ENCODE results near the gene SETD1B.
"Not testable (repeated sequence)": the region's sequence is repeated elsewhere in the genome, so short reads cannot be mapped to it uniquely, and the experiment has no call there.

The SETD1B gene

DNA sequence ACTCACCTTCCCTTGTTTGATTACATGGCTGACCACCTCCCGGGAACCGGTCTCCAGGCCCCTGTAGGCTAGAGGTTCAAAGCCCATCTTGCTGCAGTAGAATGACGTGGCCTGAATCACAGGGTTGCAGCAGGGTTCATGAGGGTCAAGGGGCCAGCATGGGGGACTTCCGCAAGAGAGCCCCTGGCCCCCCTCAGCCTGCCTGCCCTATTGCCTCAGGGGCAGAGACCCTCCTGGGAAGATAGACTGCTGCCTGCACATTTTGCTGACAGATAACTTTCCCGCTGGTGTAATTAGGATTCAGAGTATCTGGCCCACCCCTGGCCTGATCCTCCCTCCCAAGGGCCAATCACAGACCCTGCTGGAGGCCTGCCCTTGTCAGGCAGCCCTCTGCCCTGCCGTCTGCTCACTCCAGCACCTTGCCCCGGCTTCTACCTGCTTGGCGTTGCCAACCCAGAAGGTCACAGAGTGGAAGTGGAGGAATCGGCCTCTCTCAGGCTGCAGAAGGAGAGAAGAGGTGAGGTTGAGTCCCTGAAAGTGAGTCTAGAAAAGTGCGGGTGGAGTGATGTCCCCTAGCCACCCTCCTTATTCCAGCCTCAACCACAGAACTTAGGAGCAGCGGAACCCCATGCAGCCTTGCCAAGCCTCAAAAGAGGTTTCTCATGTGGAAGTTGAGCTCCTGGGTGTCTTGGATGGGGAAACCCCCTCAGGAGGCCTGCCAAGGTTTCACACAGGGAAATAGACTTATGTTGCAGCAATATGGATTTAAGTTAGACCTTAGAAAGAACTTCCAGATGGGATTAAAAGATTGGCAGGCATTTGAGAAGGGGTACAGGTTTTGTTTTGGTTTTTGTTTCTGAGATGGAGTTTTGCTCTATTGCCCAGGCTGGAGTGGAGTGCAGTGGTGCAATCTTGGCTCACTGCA, 53.8 kb downstream of the SETD1B start:
- peak; percentile 67 for DNase-seq (ENCODE audit: low read depth, low spot score)

DNA sequence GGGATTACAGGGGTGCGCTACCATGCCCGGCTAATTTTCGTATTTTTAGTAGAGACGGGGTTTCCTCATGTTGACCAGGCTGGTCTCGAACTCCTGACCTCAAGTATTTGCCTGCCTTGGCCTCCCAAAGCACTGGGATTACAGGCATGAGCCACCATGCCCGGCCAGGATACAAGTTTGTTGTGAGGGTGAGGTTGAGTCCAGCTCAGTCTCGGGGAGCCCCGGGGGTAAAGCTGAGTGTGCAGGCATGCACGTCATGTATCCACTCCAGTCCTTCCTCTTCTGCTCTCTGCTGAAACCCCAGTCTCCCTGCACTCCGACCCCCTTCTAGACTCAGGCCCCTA, 54.5 kb downstream of the SETD1B start:
- DNase-seq (ENCODE audit: low read depth, low spot score) = no peak

DNA sequence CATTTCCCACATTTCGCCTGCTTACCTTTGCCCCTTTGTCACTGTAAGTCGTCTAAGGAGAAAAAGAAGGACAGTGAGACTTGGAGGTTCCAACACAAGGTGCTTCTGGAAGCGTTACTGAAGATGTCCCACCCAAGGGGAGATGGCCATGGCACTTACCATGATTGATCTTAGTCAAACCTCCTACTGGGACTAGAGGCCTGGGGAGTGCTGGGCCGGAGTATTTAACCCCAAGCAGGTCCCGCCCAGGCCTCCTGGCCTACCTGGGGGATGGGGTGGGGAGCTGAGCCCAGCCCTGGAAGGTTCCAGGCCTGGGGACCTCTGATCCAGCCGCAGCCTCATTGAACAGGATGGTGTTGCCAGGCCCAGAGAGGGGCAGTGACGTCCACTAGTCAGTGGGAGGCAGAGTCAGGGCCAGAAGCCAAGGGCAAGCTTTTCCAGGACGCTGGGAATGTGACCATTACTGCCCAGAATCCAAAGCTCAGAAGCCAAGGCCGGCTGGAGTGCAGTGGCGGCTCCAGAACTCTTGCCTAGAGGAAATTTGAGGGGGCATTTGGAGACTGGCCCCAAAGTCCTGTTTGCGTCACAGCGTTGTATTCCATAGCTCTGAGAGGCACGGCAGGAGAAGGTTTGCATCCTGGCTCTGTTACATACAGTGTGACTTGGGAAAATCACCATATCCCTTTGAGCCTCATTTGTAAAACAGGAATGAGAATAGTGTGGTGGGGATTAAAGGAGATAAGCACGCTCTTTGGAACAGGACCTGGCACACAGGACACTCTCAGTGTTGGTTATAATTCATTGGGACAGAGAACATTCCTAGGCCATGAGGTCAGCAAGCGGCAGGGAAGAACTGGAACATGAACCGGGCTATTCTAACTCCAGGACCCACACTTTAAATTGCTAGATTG, 55.1 kb downstream of the SETD1B start, which contains the start of gene HPD:
HPD (minus strand) TSS at position 198 of the 911 bp plus-strand sequence; CDS start at position 162, 36 bp downstream.
- peak; percentile 88 for DNase-seq (ENCODE audit: low read depth, low spot score)

DNA sequence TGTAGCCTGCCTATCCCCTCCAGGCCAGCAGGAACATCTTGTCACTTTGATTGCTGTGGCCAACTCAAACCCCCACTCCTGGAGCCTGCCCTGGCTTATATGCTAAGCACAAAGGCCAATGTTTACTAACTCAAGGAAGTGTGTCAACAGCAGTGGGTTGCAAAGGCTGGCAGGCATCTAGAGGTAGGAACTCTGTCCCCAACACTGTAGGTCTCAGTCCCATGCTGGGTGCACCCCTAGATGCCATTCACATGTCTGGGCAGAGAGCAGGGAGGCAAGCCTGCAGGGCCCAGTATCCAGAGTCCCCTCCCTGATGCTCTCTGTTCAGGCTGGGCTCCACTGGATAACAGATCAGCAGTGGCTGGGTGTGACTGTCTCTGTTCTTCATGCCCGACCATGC, 56.4 kb downstream of the SETD1B start:
- DNase-seq (ENCODE audit: low read depth, low spot score) = peak; percentile 71

DNA sequence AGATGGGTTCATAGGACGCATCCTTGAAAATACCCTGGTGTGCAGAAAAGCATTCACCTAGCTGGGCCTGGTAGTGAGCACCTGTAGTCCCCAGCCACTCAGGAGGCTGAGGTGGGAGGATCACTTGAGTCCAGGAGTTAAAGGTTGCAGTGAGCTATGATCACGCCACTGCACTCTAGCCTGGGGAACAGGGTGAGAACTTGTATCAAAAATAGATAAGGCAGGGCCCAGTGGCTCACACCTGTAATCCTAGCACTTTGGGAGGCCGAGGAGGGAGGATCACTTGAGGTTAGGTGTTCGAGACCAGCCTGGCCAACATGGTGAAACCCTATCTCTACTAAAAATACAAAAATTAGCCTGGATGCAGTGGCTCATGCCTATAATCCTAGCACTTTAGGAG, 56.9 kb downstream of the SETD1B start:
- not testable (repeated sequence) for DNase-seq (ENCODE audit: low read depth, low spot score)

DNA sequence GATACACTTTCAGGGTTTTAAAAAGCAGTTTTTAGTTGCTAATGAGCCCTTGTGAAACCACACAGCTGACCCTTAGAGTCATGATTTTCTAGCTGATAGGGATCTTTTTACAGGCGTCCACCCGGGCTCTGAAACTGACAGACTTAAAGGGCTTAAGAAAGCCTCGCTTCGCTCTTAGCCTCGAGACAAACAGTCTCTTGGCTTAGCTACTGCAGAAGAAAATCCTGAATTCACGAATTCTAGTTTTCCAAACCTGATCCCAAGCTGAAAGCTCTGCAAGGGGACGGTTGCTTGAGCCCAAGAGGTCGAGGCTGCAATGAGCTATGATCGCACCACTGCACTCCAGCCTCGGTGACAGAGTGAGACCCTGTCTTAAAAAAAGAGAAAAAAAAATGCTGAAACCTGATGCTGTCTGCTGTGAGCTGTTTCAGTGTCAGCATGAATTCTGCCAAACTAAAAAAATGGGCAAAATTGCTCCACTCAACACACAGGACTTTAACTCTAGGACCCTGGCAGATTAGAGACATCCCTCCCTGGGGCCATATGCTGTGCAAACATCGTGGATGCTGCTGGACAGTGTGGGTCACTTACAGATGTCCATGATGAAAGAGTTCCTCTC, 57.9 kb downstream of the SETD1B start:
- DNase-seq (ENCODE audit: low read depth, low spot score) = peak; percentile 64

DNA sequence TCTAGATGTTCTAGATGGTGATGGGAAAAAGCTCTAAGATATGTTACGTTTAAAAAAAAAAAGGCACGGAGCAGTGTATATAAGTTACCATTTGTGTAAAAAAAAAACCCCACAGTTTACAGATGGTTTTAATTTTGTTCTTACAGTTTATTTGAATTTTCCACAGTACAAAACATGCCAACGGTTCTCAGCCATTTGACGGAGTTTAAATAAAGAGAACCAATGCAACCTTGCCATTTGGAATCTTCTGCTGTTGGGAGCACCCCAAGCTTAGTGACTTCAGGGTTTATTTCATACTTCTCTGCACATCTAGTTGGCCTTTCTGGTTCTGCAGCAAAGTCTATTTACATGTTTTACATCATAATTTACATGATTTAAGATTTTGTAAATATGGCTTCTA, 62.5 kb downstream of the SETD1B start:
- no peak for DNase-seq (ENCODE audit: low read depth, low spot score)

DNA sequence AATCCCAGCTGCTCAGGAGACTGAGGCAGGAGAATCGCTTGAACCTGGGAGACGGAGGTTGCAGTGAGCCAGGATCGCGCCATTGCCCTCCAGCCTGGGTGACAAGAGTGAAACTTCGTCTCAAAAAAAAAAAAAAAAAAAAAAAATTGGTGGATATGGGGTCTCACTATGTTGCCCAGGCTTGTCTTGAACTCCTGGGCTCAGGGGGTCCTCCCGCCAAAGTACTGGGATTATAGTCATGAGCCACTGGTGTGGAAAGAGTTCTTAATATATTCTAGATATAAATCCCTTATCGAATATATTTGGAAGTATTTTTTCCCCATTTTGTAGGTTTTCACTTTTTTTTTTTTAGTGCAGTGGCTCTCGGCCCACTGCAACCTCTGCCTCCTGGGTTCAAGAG, 65.4 kb downstream of the SETD1B start:
- DNase-seq (ENCODE audit: low read depth, low spot score) = not testable (repeated sequence)

DNA sequence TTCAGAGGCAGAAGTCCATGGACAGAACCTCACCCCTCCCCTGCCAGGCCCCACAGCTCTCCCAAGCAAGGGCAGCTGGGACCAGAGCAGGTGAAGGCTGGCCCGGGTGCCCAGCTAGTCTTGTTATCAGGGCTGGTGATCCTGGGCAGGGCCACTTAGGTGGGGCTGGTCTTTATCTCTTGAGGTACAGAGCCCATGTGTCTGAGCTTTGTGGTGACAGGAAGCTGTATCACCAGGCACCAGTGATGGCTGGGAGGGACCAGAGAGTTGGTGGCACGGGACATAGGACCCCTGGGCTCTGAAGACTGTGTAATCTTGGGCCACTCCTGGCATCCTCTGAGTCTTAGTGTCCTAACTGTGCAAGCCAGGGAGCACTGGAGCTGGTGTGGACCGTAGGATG, 67.7 kb downstream of the SETD1B start:
- DNase-seq (ENCODE audit: low read depth, low spot score) = no peak

DNA sequence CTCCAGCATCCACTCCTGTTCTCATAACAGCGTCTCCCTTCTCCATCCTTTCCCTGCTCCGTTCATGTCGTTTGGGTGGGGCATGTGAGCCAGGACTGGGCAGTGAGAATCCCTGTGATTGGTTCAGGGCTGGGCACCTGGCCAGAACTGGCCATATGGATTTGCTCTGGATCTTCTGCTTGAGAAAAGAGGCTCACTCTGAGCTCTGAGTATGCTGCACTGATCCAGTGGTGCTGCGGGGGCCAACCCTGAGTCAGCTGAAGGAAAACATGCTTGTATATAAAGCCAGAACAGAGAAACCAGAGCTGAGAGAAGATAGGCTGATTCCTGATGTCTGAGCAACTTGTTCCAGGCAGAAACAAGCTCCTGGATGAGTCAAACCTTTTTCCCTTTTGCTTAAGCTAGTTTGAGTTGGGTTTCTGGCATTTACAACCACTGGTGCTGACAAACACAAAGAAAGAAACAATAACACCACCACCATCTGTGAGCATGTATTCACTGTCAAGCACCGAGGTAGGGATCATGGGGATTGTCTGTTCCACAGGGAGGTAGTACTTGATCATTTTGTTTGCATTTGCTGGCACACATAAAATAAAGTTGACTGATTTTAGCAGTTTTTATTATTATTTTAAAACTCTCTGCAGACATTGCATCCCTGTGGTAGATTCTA, 68.9 kb downstream of the SETD1B start:
- peak; percentile 71 for DNase-seq (ENCODE audit: low read depth, low spot score)

DNA sequence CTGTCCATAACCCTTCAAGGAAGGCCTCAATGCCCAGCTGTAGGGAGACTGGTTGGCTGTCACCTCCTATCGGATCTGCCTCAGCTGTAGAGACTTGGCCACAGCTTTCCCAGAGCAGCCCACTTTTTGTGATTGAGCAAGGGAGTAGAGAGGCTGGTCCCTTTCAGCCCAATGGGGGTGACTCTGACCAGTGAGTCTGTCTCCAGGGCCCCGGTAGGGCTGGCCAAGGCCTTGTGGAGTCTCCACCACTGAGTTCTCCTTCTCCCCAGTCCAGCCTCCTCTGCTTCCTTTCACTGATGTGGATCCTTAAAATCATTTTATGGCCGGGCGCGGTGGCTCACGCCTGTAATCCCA, 69.4 kb downstream of the SETD1B start:
- DNase-seq (ENCODE audit: low read depth, low spot score) = no peak

DNA sequence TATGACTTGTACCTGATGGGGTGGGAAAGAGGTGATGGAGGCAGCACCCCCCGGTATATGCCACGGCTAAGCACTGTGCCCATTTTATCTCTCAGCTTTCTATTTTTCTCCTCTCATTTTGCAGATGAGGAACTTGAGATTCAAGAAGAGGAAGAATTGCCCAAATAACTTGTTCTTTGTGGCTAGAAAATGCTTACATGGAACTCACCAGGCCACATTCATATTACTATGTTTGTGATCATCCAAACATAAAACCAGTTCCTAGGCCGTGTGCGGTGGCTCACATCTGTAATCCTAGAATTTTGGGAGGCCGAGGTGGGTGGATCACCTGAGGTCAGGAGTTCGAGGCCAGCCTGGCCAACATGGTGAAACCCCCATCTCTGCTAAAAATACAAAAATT, 70.3 kb downstream of the SETD1B start:
- no peak for DNase-seq (ENCODE audit: low read depth, low spot score)

DNA sequence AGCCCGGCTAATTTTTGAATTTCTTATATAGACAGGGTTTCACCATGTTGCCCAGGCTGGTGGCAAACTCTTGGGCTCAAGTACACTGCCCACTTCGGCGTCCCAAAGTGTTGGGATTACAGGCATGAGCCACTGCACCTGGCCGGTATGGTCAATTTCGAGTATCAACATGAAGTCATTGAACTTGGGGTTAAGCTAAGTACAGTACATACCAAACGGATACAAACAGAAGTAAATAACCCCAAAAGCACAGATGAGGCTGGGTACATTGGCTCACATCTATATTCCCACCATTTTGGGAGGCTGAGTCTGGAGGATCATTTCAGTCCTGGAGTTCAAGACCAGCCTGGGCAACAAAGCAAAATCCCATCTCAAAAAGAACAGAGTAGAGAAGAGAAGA, 71.8 kb downstream of the SETD1B start:
- no peak for DNase-seq (ENCODE audit: low read depth, low spot score)

DNA sequence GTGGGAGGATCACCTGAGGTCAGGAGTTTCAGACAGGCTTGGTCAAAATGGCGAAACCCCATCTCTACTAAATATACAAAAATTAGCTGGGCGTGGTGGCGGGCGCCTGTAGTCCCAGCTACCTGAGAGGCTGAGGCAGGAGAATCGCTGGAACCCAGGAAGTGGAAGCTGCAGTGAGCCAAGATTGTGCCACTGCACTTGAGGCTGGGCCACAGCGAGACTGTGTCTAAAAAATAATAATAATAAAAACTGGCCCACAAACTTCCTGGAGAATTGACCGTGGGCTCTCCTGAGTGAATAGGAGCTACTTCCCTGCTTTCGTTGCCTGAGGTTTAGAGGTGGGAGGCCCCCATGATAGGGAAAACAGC, 72.3 kb downstream of the SETD1B start:
- DNase-seq (ENCODE audit: low read depth, low spot score) = not testable (repeated sequence)
